Measurements from ENCODE around the gene LRP6.

DNA sequence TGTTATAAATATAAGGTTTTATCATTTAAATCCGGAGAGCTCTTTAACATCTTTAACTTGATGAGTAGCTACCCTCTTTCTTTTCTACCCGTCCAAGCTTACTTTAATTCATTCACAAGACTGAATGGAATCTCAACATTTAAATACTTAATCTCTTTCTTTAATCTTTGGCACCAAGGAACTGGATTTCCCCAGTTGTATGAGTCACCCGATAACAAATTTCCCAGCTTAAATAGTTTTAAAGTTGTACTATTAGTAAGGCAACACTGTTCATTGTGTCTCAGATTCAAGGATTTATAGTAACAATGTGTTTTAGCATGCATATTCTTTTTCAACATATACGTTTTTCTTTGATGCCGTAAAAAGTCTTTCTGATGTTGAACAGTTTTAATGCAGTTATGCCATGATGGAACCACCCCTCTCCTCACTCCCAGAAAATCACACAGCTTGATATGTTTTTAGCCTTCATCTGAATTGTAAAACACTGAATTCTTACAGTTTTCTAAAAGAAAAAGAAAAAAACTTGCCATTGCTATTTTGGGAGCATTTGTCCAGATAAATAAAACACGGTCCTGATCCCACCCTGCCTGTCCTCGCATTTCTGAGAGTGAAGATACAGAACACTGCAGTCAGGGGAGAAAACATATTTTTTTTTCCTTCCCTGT is 16.0 kb upstream of the LRP6 start:
- no peak for TF ChIP-seq EZH2 (IDR thresholded peaks at IDR 0.05; ENCODE audit: low read length, missing control alignments)
- TF ChIP-seq, protein P1, sequence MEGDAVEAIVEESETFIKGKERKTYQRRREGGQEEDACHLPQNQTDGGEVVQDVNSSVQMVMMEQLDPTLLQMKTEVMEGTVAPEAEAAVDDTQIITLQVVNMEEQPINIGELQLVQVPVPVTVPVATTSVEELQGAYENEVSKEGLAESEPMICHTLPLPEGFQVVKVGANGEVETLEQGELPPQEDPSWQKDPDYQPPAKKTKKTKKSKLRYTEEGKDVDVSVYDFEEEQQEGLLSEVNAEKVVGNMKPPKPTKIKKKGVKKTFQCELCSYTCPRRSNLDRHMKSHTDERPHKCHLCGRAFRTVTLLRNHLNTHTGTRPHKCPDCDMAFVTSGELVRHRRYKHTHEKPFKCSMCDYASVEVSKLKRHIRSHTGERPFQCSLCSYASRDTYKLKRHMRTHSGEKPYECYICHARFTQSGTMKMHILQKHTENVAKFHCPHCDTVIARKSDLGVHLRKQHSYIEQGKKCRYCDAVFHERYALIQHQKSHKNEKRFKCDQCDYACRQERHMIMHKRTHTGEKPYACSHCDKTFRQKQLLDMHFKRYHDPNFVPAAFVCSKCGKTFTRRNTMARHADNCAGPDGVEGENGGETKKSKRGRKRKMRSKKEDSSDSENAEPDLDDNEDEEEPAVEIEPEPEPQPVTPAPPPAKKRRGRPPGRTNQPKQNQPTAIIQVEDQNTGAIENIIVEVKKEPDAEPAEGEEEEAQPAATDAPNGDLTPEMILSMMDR (conservative IDR thresholded peaks at IDR 0.05 in 1 of 2, IDR thresholded peaks at IDR 0.05 in 1 of 2; ENCODE audit: low read depth in 1 of 2, low read length in 2 of 2): no peak
